Keratinocyte (primary cell): ENCODE results near the gene CACNA1F.

Experiments
- EZH2 ChIP-seq: IDR thresholded peaks from one replicate; pipeline ENCODE4 v1.6.1; 2012; ENCODE audit warnings: inconsistent platforms, mild to moderate bottlenecking, low read length, moderate library complexity
- TF ChIP-seq, protein P1 (sequence below), 3 experiments: IDR thresholded peaks in 1 of 3; conservative IDR thresholded peaks in 1 of 3; optimal IDR thresholded peaks in 1 of 3; 2 replicates in 2 of 3; 3 replicates in 1 of 3; pipeline versions ENCODE3 to v1.5.1; 2011; ENCODE audit warnings: low read length in 3 of 3, mild to moderate bottlenecking in 3 of 3, moderate library complexity in 2 of 3, control low read depth in 1 of 3, inconsistent platforms in 1 of 3; ENCODE audit not compliant: insufficient read depth in 2 of 3; ENCODE audit errors: extremely low read depth in 1 of 3

DNA sequence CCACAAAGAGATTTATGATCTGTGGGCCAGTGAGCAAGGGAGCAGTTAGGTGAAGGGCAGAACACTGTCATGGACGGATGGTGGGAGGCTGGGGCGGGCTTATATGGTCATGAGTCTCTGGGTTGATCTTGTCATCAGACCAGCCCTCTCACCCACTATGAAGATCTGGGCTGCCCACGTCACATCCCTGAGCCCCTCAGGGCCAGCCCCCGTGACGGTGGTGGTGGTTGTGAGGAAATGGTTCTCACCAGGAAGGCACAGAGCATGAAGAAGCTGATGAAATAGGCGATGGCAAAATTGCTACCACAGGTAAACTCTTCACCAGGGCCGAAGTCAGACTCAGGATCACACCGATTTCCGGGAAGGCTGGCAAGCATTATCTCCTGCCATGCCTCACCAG is 22.1 kb downstream of the CACNA1F start:
- TF ChIP-seq, protein P1, sequence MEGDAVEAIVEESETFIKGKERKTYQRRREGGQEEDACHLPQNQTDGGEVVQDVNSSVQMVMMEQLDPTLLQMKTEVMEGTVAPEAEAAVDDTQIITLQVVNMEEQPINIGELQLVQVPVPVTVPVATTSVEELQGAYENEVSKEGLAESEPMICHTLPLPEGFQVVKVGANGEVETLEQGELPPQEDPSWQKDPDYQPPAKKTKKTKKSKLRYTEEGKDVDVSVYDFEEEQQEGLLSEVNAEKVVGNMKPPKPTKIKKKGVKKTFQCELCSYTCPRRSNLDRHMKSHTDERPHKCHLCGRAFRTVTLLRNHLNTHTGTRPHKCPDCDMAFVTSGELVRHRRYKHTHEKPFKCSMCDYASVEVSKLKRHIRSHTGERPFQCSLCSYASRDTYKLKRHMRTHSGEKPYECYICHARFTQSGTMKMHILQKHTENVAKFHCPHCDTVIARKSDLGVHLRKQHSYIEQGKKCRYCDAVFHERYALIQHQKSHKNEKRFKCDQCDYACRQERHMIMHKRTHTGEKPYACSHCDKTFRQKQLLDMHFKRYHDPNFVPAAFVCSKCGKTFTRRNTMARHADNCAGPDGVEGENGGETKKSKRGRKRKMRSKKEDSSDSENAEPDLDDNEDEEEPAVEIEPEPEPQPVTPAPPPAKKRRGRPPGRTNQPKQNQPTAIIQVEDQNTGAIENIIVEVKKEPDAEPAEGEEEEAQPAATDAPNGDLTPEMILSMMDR (optimal IDR thresholded peaks at IDR 0.05 in 1 of 3, IDR thresholded peaks at IDR 0.05 in 1 of 3, conservative IDR thresholded peaks at IDR 0.05 in 1 of 3; ENCODE audit: extremely low read depth in 1 of 3, insufficient read depth in 2 of 3, low read length in 3 of 3): no peak
- no peak for TF ChIP-seq EZH2
